Liver (tissue), 9 donors: Measurements from ENCODE around the gene VSIG10. TPM values are rescaled to one million over a fixed set of nuclear protein-coding genes. Genes with fewer than 3 reads are reported as not detected.

ENCODE experiments used
- DNase-seq: peaks from one replicate; pipeline ENCODE4 v3.0.0-alpha.2; 2017; ENCODE audit warnings: low spot score
- H3K27ac ChIP-seq, 2 donors: one replicate each; pipeline ENCODE4 v1.7.0; 2013; ENCODE audit warnings: inconsistent platforms in 2 of 2, low read length in 2 of 2, control low read depth in 1 of 2, low read depth in 1 of 2, mild to moderate bottlenecking in 1 of 2
- H3K27me3 ChIP-seq, 4 donors: one replicate each; pipeline versions ENCODE4 v1.6.1 to v1.7.0; 2013; ENCODE audit warnings: low read length in 3 of 4, inconsistent platforms in 1 of 4, mild to moderate bottlenecking in 1 of 4, moderate library complexity in 1 of 4; ENCODE audit not compliant: control insufficient read depth in 4 of 4, insufficient read depth in 4 of 4
- H3K36me3 ChIP-seq, 4 donors: one replicate each; pipeline versions ENCODE4 v1.6.1 to v1.7.0; 2013; ENCODE audit warnings: low read length in 3 of 4, mild to moderate bottlenecking in 3 of 4, low read depth in 1 of 4, moderate library complexity in 1 of 4; ENCODE audit not compliant: control insufficient read depth in 4 of 4, insufficient read depth in 3 of 4
- H3K4me1 ChIP-seq, 4 donors: one replicate each; pipeline versions ENCODE4 v1.6.1 to v1.7.0; 2013; ENCODE audit warnings: low read length in 3 of 4, mild to moderate bottlenecking in 3 of 4, moderate library complexity in 1 of 4; ENCODE audit not compliant: control insufficient read depth in 4 of 4, insufficient read depth in 4 of 4
- H3K4me3 ChIP-seq, 3 donors: one replicate each; pipeline versions ENCODE4 v1.6.1 to v1.7.0; 2013; ENCODE audit warnings: low read length in 3 of 3, control low read depth in 1 of 3, low read depth in 1 of 3, mild to moderate bottlenecking in 1 of 3
- H3K9ac ChIP-seq, 2 donors: one replicate each; pipeline ENCODE4 v1.7.0; 2013; ENCODE audit warnings: low read length in 2 of 2, mild to moderate bottlenecking in 2 of 2, moderate library complexity in 2 of 2, control low read depth in 1 of 2, low read depth in 1 of 2
- H3K9me3 ChIP-seq, 4 donors: one replicate each; pipeline versions ENCODE4 v1.6.1 to v1.7.0; 2013; ENCODE audit warnings: low read length in 3 of 4; ENCODE audit not compliant: control insufficient read depth in 4 of 4
- ATF3 ChIP-seq: IDR thresholded peaks from 2 replicates; pipeline ENCODE4 v1.6.1; 2016; ENCODE audit warnings: antibody characterized with exemption
- EGR1 ChIP-seq, 2 donors: IDR thresholded peaks; 2 replicates each; pipeline ENCODE4 v1.6.1; 2016 to 2018; ENCODE audit warnings: antibody characterized with exemption in 2 of 2, low read depth in 2 of 2
- FOXA2 ChIP-seq: IDR thresholded peaks from 2 replicates; pipeline ENCODE4 v1.6.1; 2016; ENCODE audit warnings: antibody characterized with exemption
- HNF4G ChIP-seq: IDR thresholded peaks from 2 replicates; pipeline ENCODE4 v1.6.1; 2016; ENCODE audit warnings: antibody characterized with exemption
- MAX ChIP-seq: IDR thresholded peaks from 2 replicates; pipeline ENCODE4 v1.6.1; 2016; ENCODE audit warnings: antibody characterized with exemption
- NR2F2 ChIP-seq: IDR thresholded peaks from 2 replicates; pipeline ENCODE4 v1.6.1; 2016; ENCODE audit warnings: antibody characterized with exemption
- RAD21 ChIP-seq, 2 donors: IDR thresholded peaks; 2 replicates each; pipeline ENCODE4 v1.6.1; 2016; ENCODE audit warnings: antibody characterized with exemption in 2 of 2, mild to moderate bottlenecking in 2 of 2
- RXRA ChIP-seq, 2 donors: IDR thresholded peaks; 2 replicates each; pipeline ENCODE4 v1.6.1; 2017 to 2018; ENCODE audit warnings: antibody characterized with exemption in 2 of 2, mild to moderate bottlenecking in 1 of 2
- YY1 ChIP-seq: IDR thresholded peaks from 2 replicates; pipeline ENCODE4 v1.6.1; 2016; ENCODE audit warnings: antibody characterized with exemption, mild to moderate bottlenecking
- WGBS: extraction: QIAGEN DNeasy Blood & Tissue Kit; methylation state at CpG from one replicate; pipeline ENCODE4 v1.1.7; 2013; 5-methylcytosine and 5-hydroxymethylcytosine counted together
- polyA plus RNA-seq, 2 donors: library from polyadenylated mRNA; stranded (reverse) in 1 of 2; unstranded in 1 of 2; fragments of 200-250 nt in 1 of 2; fragments of >200 nt in 1 of 2; fragmentation: Nextera tagmentation in 1 of 2; extraction: Ambion mirVana in 1 of 2; gene quantifications; one replicate each; pipeline versions ENCODE4 v1.2.1 to v1.2.3, GENCODE V29; 2013 to 2015
- total RNA-seq, 2 donors: library from RNA; depleted of rRNA; stranded (reverse); fragments of >200 nt; gene quantifications; one replicate each; pipeline ENCODE4 v1.2.3, GENCODE V29; 2014
- TF ChIP-seq, protein P1 (sequence below): fragments of 150-350 bp; IDR thresholded peaks from 2 replicates; pipeline ENCODE4 v1.5.1; 2017; ENCODE audit warnings: improper control_type of control experiment, low read depth, low read length; ENCODE audit not compliant: missing input control
- donor health status: healthy.
- donor health status: healthy.
- donor health status: healthy.
- donor health status: healthy.
- donor health status: healthy.

The VSIG10 gene
- total and polyA plus RNA-seq, 4 donors: 9.8 to 16.4 (median 11.7) TPM

- WGBS: under 1% methylated on average over 32 of the region's 32 CpGs
- peak; percentile 34 for DNase-seq
- H3K27ac ChIP-seq: peak overlapping the region; percentile 54 to 69
- peaks cover 0 to 15% (median 5%) of the 10 kb centered on the region in 4 donors for H3K4me1 ChIP-seq
- no peaks in the 10 kb centered on the region for H3K27me3 ChIP-seq
- TF ChIP-seq RAD21 (IDR thresholded peaks at IDR 0.05) (no peak), YY1 (no peak), NR2F2 (no peak), MAX (no peak), RXRA (IDR thresholded peaks at IDR 0.05) (no peak), HNF4G (no peak)
- TF ChIP-seq, protein P1, sequence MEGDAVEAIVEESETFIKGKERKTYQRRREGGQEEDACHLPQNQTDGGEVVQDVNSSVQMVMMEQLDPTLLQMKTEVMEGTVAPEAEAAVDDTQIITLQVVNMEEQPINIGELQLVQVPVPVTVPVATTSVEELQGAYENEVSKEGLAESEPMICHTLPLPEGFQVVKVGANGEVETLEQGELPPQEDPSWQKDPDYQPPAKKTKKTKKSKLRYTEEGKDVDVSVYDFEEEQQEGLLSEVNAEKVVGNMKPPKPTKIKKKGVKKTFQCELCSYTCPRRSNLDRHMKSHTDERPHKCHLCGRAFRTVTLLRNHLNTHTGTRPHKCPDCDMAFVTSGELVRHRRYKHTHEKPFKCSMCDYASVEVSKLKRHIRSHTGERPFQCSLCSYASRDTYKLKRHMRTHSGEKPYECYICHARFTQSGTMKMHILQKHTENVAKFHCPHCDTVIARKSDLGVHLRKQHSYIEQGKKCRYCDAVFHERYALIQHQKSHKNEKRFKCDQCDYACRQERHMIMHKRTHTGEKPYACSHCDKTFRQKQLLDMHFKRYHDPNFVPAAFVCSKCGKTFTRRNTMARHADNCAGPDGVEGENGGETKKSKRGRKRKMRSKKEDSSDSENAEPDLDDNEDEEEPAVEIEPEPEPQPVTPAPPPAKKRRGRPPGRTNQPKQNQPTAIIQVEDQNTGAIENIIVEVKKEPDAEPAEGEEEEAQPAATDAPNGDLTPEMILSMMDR: no peak
- H3K36me3 ChIP-seq: peaks cover 0 to 1% (median 0%) of the 10 kb centered on the region in 4 donors
- no peaks in the 10 kb centered on the region for H3K9me3 ChIP-seq
- H3K9ac ChIP-seq: peak overlapping the region in 1 of 2 donors; percentile 74
- peak overlapping the region; percentile 51 to 83 (median 79) for H3K4me3 ChIP-seq
Measured at GRCh38 chr12:118103201-118103600, 610 bp downstream of the VSIG10 start.

DNA sequence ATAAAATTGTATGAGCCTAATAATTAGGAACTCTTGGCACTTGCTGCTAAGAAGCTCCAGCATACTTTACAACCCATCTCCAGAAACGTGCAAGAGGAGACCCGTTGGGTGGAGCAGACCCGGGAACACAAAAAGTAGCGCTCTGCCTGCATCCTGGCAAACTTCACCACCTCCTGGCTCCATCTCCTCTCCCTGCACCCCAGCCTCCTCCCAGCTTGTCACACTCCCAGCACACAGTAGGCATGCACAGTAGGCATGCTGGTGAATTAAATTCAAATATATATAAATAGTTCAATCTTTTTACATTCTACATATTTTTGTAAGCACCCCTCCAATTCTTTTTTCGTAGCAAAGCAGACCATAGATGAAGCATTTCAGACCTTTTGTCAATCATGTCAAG lies 1.2 kb downstream of the VSIG10 start:
- 52% methylated on average over 5 of the region's 5 CpGs for WGBS
- no peak overlapping the region for H3K27ac ChIP-seq

DNA sequence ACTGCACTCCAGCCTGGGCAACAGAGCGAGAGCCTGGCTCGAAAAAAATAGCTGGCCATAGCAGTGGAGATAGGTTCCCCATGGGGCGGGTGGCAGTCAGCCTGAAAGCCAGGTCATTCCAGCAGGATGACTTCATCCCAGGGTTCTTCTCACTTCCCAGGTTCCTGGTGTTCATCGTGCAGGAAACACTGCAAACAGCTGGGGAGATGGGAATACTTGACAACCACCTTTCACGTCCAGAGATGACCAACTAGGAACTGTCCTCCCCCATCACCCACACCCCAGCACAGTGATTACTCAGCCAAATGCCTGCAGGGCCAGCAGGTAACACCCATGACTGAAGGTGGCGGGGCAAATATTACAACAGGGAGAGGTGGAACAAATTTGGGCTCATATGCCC lies 1.7 kb downstream of the VSIG10 start:
- Histone ChIP-seq H3K4me1 (peaks cover 0 to 15% (median 5%) of the 10 kb centered on the region in 4 donors), H3K4me3 (no peak overlapping the region), H3K9ac (no peak overlapping the region), H3K27ac (no peak overlapping the region), H3K27me3 (no peaks in the 10 kb centered on the region), H3K9me3 (no peaks in the 10 kb centered on the region), H3K36me3 (no peaks in the 10 kb centered on the region)
- TF ChIP-seq RAD21 (IDR thresholded peaks at IDR 0.05) (no peak), ATF3 (no peak), NR2F2 (no peak)
- DNase-seq: no peak
- WGBS: 76% methylated on average over 6 of the region's 6 CpGs

More for the DNA sequence above, 1.2 kb downstream of the VSIG10 start:
- Histone ChIP-seq H3K4me1 (peaks cover 0 to 15% (median 5%) of the 10 kb centered on the region in 4 donors), H3K9ac (no peak overlapping the region), H3K27me3 (no peaks in the 10 kb centered on the region), H3K4me3 (peak overlapping the region in 1 of 3 donors; percentile 83), H3K9me3 (no peaks in the 10 kb centered on the region), H3K36me3 (no peaks in the 10 kb centered on the region)
- no peak for TF ChIP-seq FOXA2
- no peak for TF ChIP-seq ATF3
- TF ChIP-seq RAD21 (IDR thresholded peaks at IDR 0.05): no peak
- TF ChIP-seq, protein P1: no peak
- no peak for TF ChIP-seq EGR1 (IDR thresholded peaks at IDR 0.05; ENCODE audit: low read depth in 2 of 2)
- DNase-seq: no peak
